Ramos (cell line): ENCODE results near the gene ZNF831.

Experiments
- in situ Hi-C: fragments of 300-500 bp; cut with MboI; formaldehyde crosslinking; loops from one replicate; pipeline ENCODE4 v1.14.3; 2022; ENCODE audit warnings: low sequenced_read_pairs; ENCODE audit not compliant: unreplicated experiment

ZNF831 gene

DNA sequence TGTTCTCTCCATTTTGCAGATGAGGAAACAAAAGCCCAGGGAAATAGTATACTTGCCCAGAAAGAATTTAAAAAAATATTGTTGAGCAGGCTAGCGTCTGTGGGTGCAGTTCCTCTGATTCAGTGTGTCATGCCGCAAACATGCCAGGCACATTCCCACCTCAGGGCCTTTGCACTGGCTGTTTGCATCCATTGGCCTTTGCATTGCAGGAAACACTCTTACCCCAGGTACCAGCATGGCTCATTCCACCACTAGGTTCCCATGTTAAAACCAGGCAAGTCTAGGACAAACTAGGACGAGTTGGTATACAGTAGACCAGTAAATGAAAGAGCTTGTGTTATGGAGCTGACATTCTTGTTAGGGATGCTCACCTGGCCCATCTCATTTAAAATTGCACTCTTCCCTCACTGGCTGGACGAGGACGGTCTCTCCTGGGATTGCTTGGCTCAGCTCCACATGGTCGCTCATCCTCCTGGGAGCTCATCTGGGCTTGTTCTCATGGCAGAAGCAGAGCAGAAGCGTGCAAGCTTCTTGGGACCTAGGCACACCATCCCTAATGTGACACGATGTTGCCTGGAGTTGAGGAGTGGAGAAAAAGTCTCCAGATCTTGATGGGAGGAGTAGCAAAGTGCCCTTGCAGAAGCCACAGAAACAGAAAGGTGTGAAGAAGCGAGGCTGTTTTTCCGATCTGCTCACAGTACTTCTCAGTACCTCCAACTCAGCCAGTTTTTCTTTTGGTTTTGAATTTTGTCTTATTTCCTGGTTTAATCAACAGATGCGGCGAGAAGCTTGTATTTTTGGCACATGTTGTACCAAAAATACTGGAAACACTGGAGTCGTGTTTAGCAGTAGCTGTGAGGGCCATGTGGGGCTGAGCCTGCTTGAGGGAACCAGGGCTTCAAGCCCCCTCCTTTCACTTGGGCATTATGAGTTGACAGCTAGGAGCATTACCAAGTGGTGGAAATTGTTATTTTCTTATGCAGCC, 13.9 kb downstream of the ZNF831 start:
- in situ Hi-C loops, result no loop called here

- in situ Hi-C loops, result no loop called here
These were observed 15.5 kb downstream of the ZNF831 start for GRCh38 chr20:59178983-59179595.

GRCh38 chr20:59179988-59180387, 16.4 kb downstream of the ZNF831 start:
- in situ Hi-C loops, result no loop called here

DNA sequence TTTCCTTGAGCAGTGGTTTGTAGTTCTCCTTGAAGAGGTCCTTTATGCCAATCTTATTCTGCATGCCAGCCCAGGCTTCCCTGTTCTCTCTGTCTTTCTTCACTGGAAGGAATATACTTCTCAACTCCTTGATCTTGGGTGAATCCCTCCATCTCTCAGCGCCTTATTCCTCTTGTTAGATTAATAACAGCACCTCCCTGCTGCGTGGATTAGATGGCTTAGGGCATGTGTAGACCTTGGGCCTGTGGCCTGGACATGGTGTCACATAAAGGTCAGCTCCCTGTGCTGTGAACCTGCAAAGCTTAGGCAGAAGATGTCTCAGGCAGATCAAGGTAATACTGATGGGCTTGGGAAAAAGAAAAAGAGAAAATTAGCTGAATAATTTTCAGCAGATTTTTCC, 18.3 kb downstream of the ZNF831 start:
- in situ Hi-C loops, result no loop called here

GRCh38 chr20:59182401-59183044, 18.9 kb downstream of the ZNF831 start:
- in situ Hi-C loops, result no loop called here

GRCh38 chr20:59183751-59184150, 20.1 kb downstream of the ZNF831 start:
- in situ Hi-C loops, result no loop called here

GRCh38 chr20:59184880-59185447, 21.3 kb downstream of the ZNF831 start:
- in situ Hi-C loops, result no loop called here

DNA sequence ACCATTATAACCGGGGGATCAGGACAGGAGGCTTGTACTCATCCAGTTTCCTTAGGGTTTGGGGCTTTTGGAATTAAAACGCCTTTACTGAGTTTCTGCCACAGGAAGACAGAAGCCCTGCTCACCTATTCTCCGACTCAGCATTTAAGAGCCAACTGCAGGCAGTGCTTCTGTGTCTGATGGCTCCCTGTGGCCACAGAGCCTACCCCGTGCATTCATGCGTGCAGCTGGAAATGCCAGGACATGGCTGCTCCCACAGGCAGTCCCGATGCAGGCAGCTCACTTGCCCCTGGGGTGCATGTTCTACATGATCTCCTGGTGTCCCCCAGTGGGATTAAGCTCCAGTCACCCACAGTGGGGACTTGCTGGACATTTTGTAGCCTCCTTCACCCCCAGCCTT, 22.2 kb downstream of the ZNF831 start:
- in situ Hi-C loops, result no loop called here

GRCh38 chr20:59190466-59190865, 26.8 kb downstream of the ZNF831 start:
- in situ Hi-C loops, result no loop called here

DNA sequence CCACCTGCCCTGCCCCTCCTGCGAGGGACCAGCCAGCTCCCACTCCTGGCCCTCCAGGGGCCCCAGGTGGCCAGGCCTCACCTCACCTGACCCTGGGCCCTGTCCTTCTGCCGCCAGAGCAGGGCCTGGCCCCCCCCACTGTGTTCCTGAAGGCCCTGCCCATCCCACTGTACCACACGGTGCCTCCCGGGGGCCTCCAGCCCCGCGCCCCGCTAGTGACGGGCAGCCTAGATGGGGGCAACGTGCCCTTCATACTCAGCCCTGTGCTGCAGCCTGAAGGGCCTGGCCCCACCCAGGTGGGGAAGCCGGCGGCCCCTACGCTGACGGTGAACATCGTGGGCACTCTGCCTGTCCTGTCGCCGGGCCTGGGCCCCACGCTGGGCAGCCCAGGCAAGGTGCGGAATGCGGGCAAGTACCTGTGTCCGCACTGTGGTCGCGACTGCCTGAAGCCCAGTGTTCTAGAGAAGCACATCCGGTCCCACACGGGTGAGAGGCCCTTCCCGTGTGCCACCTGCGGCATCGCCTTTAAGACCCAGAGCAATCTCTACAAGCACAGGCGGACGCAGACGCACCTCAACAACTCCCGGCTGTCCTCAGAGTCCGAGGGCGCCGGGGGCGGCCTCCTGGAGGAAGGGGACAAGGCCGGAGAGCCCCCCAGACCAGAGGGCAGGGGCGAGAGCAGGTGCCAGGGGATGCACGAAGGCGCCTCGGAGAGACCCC, 27.6 kb downstream of the ZNF831 start:
- in situ Hi-C loops, result no loop called here

DNA sequence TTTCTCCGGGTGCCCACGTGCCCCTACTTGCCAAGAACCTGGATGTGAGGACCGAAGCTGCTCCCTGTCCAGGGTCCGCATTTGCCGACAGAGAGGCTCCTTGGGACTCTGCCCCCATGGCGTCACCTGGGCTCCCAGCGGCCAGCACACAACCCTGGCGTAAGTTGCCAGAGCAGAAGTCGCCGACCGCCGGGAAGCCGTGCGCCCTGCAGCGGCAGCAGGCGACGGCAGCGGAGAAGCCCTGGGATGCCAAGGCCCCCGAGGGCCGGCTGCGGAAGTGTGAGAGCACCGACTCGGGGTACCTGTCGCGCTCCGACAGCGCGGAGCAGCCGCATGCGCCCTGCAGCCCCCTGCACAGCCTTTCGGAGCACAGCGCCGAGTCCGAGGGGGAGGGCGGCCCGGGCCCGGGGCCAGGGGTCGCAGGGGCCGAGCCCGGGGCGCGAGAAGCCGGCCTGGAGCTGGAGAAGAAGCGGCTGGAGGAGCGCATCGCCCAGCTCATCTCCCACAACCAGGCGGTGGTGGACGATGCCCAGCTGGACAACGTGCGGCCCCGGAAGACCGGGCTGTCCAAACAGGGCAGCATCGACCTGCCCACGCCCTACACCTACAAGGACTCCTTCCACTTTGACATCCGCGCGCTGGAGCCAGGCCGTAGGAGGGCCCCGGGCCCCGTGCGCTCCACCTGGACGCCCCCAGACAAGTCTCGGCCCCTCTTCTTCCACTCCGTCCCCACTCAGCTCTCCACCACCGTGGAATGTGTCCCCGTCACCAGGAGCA, 28.3 kb downstream of the ZNF831 start:
- in situ Hi-C loops, result no loop called here

DNA sequence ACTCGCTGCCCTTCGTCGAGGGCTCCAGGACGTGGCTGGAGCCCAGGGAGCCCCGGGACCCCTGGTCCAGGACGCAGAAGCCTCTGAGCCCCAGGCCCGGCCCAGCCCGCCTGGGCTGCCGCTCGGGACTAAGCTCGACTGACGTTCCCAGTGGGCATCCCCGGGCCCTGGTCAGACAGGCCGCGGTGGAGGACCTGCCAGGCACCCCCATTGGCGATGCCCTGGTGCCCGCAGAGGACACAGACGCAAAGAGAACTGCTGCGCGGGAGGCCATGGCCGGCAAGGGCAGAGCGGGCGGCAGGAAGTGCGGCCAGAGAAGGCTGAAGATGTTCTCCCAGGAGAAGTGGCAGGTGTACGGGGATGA, 28.9 kb downstream of the ZNF831 start:
- in situ Hi-C loops, result no loop called here

DNA sequence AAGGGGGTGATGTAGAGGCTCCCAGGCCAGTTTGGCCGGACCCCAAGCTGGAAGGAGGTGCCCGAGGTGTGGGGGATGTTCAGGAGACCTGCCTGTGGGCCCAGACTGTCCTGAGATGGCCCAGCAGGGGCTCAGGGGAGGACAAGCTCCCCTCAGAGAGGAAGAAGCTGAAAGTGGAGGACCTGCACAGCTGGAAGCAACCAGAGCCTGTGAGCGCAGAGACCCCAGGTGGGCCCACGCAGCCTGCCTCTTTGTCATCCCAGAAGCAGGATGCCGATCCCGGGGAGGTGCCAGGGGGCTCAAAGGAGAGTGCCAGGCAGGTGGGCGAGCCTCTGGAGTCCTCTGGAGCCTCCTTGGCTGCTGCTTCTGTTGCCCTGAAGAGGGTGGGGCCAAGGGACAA, 29.7 kb downstream of the ZNF831 start:
- in situ Hi-C loops, result no loop called here

DNA sequence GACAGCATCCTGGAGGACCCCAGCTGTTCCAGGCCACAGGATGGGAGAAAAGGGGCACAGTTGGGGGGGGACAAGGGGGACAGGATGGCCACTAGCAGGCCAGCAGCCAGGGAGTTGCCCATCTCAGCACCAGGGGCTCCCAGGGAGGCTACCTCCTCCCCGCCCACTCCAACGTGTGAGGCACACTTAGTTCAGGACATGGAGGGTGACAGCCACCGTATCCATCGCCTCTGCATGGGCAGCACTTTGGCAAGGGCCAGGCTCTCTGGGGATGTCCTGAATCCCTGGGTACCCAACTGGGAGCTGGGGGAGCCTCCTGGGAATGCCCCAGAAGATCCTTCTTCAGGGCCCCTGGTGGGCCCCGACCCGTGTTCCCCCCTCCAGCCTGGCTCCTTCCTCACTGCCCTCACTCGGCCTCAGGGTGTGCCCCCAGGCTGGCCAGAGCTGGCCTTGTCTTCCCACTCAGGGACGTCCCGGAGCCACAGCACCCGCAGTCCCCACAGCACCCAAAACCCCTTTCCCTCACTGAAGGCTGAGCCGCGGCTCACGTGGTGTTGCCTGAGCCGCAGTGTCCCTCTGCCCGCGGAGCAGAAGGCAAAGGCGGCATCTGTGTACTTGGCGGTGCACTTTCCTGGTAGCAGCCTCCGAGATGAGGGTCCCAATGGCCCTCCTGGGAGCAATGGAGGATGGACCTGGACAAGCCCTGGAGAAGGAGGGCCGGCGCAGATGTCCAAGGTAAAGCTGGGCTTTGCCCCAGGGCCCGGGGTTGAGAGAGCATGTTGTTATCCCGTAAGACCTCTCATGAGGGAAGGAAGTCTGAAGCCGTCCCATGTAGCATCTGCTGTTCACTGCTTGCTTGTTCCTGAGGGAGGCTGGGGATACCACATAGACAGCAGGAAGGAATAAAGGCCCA, 30.7 kb downstream of the ZNF831 start:
- in situ Hi-C loops, result no loop called here

DNA sequence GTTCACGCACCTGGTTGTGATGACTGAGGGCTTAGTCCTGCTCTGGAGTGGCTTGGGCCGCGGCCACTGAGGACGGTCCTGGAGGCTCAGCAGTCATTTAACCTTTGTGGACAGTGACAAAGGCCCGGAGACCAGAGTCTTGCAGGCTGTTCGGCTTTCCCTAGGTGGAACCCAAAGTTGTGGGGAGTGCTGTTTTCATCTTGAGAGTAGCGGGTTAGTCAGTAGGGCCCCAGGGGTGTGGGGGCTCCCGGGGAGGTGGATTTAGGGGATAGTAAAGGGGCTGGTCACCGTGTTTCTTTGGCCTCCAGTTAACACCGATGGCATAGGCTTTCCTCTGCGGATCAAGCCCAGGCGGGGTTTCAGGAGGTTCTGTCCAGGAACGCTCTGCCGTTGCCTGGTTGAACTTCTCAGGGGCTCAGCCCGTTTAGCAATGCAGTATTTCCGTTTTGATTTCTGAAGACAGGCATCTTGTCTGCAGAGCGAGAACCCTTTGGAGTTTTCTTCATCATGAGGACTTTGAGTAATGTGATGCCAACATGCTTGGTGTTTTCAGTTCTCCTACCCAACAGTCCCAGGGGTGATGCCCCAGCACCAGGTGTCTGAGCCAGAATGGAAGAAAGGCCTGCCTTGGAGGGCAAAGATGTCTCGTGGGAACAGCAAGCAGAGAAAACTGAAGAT, 31.8 kb downstream of the ZNF831 start:
- in situ Hi-C loops, result no loop called here

- in situ Hi-C loops, result no loop called here
These were observed 40.7 kb downstream of the ZNF831 start for GRCh38 chr20:59204165-59204894.

DNA sequence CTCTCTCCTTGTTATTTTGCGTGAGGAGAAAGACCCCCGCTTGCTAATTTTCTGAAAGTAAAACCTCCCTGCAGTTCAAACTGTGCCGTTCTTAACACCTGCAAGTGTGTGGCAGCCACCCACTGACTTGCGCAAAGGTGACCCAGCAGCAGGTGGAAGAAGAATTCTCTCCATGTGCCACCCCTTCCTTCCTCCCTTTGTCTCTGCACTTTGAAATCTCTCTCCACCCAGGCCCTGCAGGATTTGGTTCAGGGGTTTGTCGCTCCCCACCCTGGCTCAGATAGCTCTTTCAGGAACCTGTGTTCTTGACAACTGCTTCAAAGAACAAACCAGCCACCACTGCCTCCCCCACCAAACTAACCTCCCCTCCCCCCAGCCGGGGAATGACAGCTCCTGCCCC, 41.4 kb downstream of the ZNF831 start:
- in situ Hi-C loops, result loop anchor here (5.0 kb wide), 2 partner anchors 118 to 338 kb away; no protein-coding TSS in a partner anchor
